Right ventricle myocardium inferior (tissue), 1 donor: ENCODE data around the gene NR6A1. TPM values are rescaled to one million over a fixed set of nuclear protein-coding genes. Genes with fewer than 3 reads are reported as not detected.
"Not testable (repeated sequence)": the region's sequence is repeated elsewhere in the genome, so short reads cannot be mapped to it uniquely, and the experiment has no call there.

Source experiments
- ATAC-seq: fragments of 200-7000 bp; cut with Tn5 transposase; one replicate; pipeline ENCODE4 v1.9.1; 2020; ENCODE audit warnings: mild to moderate bottlenecking, moderate library complexity
- DNase-seq: peaks from one replicate; pipeline ENCODE4 v3.0.0; 2021; ENCODE audit errors: missing footprints
- intact Hi-C: fragments of 100-400 bp; cut with DNase I; formaldehyde crosslinking; loops from one replicate; pipeline ENCODE4 v1.11.0; 2022
- total RNA-seq: library from RNA; stranded (reverse); fragmentation: NEBNext Ultra II Directional; extraction: Animal tissue kit (Norgen Biotek cat#: 25700); gene quantifications from one replicate; pipeline ENCODE4 v1.2.1, GENCODE V29; 2021
- donor health status: DM: no; HTN: yes; CAD: no; lungs with severe emphysema.

Gene NR6A1
- total RNA-seq, 1 donor from 2014 or later = 1.2 TPM

DNA sequence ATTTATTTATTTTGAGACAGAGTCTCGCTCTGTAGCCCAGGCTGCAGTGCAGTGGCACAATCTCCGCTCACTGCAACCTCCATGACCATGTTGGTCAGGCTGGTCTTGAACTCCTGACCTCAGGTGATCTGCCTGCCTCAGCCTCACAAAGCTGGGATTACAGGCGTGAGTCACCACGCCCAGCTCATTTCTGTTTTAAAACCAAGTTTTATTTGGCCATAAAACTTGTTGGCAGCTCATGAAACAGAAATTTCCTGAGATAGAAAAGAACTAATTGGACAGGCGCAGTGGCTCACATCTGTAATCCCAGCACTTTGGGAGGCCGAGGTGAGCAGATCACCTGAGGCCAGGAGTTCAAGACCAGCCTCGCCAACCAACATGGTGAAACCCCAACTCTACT, 155.3 kb downstream of the NR6A1 start:
- intact Hi-C loops, DNase-seq: not testable (repeated sequence)

DNA sequence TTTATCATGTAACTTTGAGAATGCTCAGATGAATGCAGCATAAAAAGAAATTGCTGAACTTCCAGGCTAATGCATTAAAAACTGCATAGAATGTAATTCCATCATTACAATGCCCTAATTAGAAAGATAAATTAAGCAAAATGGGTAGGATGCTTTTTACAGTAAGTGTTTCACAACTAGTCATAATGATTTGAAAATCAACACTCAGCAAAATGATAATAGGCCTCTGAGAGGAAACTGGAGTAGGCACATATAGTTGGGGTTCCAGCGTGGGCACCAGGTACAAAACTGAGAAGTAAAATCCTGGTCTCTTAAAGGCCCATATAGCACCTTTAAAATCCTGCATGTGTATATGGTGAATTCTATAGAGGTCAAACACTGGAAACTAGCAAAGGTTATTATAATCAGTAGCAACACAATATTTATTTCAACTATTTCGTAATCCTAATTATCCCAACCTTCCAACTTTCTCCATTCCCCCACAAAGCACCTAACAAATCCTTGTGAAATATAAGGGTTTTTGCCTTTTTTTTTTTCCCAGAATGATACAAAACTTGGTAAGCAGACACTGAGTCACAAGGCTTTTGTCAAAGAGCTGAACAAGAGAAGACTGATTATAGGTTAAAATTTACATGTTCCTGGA, 155.9 kb downstream of the NR6A1 start:
- ATAC-seq (no peak), DNase-seq (no peak)
- intact Hi-C loops = no loop called here

More for the DNA sequence above, 155.3 kb downstream of the NR6A1 start:
- not testable (repeated sequence) for ATAC-seq

DNA sequence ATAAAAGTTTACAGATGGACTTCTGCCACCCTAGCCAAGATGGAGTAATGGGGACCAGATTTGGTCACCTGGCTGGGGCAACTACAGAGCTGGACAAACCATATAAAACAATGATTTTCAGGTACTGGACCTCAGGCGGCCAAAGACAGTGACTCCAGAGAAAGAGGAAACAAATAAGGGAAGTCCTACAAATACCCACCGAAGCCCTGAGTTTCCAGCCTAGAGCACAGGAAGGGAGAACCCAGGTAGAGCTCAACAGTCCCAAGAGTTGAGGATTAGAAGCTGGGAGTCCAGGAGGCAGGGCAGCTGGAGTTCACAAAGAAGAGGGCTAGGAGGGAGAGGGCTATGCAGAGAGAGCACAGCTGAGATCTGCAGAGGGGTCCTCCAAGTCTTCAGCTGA, 157.3 kb downstream of the NR6A1 start:
- intact Hi-C loops = no loop called here
- no peak for DNase-seq
- ATAC-seq = no peak

DNA sequence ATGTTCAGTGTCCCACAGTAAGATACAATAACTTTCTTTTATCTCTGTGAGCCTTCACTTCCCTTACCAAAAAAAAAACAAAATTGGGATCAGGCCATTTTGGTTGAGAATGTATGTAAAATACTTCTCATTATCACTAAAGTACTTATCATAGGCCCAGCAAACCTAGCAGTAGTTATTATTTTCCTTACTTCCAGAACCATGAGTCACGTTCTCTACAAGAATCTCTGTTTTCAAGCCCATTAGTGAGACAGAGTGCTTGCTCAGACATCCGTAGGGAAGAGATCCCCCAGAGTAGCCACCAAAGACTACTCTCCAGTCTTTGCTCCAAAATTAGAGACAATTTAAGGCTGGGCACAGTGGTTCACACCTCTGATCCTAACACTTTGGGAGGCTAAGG, 160.0 kb downstream of the NR6A1 start:
- no peak for DNase-seq
- no peak for ATAC-seq
- intact Hi-C loops = no loop called here

DNA sequence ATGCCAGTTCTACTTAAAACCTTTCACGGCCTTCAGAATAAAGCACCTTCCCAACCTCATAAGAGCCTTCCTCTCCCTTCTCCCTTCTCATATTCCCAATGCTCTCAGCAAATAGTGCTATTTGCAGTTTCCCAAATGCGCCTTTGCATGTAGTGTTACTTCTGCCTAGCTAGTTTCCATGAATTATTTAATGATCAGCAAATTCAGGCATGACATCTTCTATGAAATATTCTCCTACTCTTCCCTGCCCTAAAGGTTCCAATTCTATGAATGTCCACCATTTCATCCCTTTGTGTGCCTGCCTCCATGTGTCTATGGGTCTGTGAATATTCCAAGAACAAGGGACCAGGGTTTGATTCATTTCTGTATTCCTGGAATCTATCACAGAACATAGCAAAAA, 165.1 kb downstream of the NR6A1 start:
- intact Hi-C loops = no loop called here
- ATAC-seq (no peak), DNase-seq (no peak)

DNA sequence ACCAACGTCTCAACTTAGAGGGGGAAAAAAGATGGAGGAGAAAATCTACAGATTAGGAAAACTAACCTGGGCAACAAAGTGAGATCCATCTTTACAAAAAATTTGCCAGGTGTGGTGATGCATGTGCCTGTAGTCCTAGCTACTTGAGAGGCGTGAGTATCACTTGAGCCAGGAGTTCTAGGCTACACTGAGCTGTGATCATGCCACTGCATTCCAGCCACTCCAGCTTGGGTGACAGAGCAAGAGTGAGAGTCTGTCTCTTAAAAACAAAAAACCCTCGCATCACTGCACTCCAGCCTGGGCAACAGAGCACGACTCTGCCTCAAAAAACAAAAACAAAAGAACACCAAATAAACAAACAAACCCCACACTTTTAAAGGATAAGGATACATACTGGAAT, 165.9 kb downstream of the NR6A1 start:
- DNase-seq (no peak), ATAC-seq (no peak)
- intact Hi-C loops = no loop called here

DNA sequence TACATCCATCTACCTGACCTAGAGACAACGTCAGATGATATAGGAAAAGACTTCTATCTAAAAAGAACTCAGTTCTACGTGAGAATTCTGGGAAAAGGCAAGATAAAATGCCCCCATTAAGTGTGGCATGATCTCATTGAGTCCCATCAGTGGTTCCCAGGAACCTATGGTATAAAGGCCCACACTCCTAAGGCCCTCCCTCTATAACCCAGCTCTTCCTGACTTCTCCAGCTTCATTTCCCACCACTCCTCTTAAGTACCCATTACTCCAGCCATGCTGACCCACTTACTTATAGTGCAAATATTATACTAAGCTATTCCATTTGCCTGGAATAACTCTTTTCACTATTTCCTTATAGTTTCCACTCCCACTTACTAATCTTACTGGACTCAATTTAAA, 168.5 kb downstream of the NR6A1 start:
- intact Hi-C loops = no loop called here
- ATAC-seq = no peak
- no peak for DNase-seq

DNA sequence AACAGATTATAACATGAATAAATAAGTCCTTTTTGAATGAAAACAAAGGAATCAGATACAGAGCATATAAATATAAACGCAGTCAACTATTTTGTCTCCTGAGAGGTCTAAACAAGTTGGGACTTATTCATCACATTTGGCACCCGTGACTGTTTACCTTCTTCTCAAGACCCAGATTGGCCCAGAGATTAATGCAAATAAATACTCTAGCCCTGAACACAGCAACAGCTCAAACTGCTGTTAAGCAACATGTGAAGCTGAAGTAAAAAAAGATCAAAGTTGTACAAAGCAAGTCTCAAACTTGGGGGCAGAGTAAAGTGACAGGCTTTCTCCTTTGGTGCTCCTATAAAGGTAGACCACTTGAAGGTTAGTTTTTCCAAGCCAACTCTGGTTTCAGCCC, 168.9 kb downstream of the NR6A1 start:
- DNase-seq (no peak), ATAC-seq (no peak)
- intact Hi-C loops = no loop called here

DNA sequence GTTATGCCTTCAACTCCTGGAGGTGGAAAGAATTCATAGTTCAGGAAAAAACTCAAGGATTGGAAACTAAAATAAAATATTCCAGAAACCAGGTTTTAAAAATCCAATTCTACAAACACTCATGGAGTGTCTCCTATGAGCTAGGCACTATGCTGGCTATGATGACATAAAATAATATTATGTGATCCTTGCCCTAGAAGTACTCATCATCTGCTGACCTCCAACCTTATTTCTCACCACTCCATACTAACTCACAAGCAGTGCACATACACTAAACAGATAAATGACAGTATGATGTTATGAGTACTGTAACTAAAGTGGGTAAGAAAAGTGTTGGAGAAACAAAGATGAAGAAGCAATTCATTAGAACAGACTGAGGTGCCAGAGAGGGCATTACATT, 170.7 kb downstream of the NR6A1 start:
- intact Hi-C loops = no loop called here
- no peak for DNase-seq
- ATAC-seq = no peak

DNA sequence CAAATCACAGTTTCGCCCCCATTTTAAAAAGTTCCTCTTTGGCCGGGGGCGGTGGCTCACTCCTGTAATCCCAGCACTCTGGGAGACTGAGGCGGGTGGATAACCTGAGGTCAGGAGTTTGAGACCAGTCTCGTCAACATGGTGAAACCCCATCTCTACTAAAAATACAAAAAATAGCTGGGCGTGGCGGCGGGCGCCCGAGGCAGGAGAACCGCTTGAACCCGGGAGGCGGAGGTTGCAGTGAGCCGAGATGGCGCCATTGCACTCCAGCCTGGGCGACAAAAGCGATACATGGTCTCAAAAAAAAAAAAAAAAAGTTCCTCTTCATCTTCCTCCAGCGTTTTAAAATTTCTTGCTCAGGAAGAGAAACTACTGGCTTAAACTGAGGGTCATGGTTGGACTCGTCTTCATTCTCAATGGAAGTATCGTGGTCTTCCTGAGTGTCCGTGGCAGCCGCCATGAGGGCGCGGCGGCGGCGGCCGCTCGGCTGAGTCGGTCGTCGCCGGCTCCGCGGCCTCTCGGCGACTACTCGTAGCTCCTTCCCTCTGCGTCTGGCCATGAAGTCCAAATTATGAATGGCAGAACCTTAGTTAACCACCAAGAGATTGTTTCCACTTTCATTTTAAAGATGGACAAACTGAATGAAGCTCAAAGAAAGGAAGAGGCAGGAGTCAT, 171.9 kb downstream of the NR6A1 start:
- ATAC-seq = no peak
- DNase-seq = no peak
- intact Hi-C loops = no loop called here

DNA sequence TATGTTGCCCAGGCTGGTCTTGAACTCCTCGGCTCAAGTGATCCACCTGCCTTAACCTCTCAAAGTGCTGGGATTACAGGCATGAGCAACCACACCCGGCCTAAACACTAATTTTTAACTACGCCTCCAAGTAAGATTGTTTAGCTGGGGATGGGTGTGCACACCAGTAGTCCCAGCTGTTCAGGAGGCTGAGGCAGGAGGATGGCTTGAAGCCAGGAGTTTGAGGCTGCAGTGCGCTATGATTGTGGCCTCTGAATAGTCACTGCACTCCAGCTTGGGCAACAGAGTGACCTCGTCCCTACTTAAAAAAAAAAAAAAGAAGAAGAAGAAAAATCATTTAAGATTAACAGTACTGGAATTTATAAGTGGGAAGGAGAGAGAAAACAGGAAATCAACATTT, 173.1 kb downstream of the NR6A1 start:
- DNase-seq (no peak), ATAC-seq (no peak)
- intact Hi-C loops = no loop called here

DNA sequence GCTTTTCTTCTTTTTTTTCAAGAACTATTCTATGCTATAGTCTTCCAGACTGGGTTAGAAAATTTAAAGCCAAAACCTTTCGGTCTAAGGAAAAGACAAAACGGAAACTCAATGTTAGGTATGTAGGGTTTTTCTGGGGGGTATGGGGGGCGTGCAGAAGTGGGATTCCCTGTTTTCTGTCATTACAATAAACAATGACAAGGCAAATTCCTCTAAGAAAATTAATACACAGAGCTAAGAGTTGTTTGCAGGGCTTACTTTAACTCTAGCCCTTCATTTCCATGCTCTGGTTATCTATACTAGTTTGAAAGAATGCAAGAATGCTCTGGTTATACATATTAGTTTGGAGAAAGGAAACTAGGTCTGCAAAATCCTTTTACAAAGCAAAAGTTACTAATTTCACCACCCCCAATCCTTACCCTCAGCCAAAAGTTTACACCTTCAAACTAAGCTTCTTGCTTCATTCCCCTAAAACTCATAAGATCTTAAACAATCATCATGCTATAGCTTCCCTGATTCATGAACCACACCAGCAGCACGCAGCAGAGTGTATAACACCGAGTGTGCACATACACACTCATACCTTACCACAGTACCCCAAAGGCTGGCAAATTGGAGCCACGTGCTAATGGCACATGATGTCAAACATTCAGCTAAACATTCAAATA, 174.8 kb downstream of the NR6A1 start:
- intact Hi-C loops = no loop called here
- ATAC-seq = no peak
- no peak for DNase-seq

DNA sequence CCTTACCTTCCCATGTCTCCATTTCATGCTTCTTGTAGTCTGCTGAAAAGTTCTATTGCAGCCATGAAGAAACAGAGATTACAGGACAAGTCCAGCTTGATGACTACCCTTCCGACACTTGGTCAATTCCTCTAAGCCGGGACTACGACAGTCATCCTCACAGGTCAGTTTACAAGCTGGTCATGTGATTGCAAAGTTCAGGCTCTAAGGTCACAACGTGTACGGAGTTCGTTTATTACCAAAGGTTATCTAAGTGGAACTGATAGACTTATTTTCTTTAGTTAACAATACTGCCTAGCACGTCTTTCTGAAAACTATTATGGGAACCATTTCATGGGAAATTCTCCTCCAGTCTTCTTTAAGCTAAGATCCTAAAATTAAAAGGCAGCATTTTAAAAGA, 175.4 kb downstream of the NR6A1 start:
- no peak for ATAC-seq
- DNase-seq = no peak
- intact Hi-C loops = no loop called here

DNA sequence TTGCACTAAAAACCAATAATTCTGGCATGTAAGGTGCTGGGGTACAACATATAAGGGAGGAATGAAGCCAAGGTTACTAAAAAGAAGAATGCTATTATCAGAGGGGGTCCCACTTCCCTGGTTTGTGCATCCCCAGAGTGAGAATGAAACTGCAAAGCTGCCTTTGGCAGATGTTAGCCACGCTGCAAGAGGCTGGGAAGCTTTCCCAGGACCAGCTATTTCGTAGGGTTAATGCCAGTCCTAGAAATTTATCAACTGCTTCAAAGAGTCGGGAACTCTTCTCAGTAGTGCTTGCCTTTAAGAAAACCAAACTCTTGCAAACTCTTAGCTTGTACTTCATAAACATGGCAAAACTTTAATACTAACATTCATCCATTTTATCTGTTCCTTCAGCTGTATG, 176.4 kb downstream of the NR6A1 start:
- ATAC-seq (no peak), DNase-seq (no peak)
- intact Hi-C loops = no loop called here

DNA sequence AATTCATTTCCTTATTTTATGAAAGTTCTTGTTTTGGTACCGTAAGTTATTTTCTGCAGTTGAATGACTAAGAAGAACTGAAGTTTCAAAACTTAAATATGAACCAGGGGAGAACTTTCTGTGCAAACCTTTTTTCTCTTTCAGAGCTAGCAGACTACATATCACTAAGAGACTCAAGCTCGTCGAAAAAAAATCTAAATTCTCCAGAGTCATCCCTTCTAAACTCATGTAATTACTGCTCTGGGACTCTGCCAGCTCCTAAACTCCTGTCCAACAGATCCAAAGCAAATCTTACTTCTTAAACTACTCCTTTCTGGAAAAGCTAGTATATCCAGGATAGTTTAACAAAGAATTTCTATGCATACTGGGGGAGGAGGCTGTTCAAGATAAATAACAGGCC, 176.9 kb downstream of the NR6A1 start:
- DNase-seq (no peak), ATAC-seq (no peak)
- intact Hi-C loops = no loop called here

DNA sequence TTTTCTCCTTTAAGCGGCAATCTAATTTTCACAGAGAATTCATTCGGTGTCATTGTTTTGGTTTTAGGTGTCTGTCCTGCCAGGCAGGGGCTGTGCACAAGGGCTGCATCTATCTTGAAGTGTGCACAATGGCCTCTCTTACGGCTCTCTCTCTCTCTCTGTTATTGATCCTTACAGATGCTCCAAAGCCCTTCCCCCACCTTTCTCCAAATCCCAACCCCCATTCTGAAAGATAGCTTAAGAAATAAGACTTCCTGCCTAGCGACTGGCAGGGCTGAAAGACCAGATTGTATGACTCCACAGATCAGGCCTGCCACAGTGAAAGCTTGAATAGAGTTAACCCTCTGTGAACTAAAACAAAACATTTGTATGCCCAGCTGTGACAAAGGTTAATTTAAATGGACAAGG, 177.5 kb downstream of the NR6A1 start:
- DNase-seq = no peak
- intact Hi-C loops = no loop called here
- no peak for ATAC-seq

DNA sequence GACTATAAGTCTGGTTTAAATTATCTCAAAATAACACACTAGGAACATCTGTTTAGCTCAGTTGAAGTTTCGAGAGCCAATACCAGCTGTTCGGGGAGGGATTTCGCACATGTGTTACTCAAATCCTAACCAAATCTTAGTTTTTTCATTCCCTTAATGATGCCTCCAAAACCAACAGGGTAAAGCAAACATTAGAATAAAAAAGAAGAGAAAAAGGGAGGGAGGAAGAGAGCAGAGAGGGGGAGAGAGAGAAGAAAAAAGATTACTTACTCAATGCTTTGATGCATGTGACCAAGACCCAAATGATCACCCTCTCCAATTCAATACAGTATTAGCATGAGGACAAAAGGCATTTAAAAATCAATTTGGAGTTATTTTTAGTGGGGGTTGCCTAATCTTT, 177.9 kb downstream of the NR6A1 start:
- ATAC-seq = no peak
- no peak for DNase-seq
- intact Hi-C loops = no loop called here

DNA sequence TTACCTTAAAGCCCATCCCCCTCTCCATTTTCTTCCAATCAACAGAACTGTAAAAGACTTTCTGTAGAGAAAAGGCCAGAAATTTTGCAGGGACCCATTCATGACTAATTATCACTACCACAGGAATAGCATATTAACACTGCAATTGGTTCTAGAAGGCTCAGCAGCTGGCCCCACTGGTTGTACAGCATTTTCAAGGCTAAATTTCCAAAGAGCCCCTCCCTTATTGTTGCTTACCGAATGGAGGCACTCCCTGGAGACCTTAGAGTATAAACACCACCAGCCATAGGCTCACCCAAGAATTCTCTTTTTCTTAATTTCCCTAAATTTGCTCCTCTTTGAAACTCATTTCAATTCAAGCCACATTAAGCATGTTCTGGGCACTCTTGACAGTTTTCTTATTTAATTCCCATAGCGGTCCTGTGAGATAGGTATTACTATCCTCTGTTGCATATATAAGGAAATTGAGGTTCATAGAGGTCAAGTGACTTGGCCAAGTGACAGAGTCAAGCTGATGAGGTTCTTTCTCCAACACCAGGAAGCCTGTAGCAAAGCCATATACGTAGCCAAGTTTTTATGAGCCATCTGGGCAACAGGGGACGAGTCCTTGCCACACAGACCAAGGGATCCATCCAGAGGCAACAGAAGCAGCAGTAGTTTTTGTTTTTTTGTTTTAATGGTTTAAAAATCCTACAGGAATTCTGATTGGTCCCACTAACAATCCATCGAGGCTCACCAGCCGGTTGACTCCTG, 180.0 kb downstream of the NR6A1 start:
- DNase-seq = no peak
- ATAC-seq = no peak
- intact Hi-C loops = no loop called here

DNA sequence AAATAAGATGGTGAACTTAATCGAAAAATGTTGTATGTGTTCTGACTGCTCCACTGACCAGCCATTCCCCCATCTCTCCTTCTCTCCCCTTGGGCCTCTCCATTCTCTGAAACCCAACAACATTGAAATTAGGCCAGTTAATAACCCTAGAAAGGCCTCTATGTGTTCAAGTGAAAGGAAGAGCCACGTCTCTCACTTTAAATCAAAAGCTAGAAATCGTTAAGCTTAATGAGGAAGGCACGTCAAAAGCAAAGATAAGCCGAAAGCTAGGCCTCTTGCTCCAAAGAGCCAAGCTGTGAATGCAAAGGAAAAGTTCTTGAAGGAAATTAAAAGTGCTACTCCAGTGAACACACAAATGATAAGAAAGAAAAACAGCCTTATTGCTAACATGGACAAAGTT, 186.5 kb downstream of the NR6A1 start:
- ATAC-seq = no peak
- DNase-seq = no peak
- intact Hi-C loops = no loop called here

DNA sequence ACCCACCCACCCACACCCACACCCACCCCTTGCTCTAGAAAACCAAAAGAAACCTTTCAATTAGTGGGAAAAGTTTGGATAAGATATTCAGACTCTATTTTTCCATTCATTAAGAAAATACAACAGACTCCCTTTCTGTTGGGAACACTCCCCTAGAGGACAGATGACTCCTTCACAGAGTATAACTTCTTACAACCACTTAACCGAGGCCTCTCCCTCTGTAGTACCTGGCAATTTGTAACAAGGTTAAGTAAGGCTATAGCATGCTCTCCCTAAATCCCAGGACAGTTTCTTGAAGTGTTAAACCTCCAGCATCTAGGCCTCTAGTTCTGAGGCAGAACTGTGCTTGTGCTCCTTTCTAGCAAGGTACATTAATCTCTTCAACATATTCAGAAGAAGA, 188.0 kb downstream of the NR6A1 start:
- DNase-seq = no peak
- no peak for ATAC-seq
- intact Hi-C loops = no loop called here
